Neuronal stem cell (in vitro differentiated cells): ENCODE results near the gene THAP6.

Experiments used
- DNase-seq: peaks from one replicate; pipeline ENCODE4 v3.0.0-alpha.2; 2013; ENCODE audit warnings: low spot score
- H2AFZ ChIP-seq: one replicate; pipeline ENCODE4 v1.6.1; 2013; ENCODE audit warnings: mild to moderate bottlenecking, low read length, inconsistent platforms
- H2AK5ac ChIP-seq: 2 replicates; pipeline ENCODE4 v1.6.1; 2013; ENCODE audit warnings: low read depth, mild to moderate bottlenecking, inconsistent platforms, low read length, moderate library complexity, mixed read lengths
- H2BK120ac ChIP-seq: 2 replicates; pipeline ENCODE4 v1.6.1; 2013; ENCODE audit warnings: low read depth, mild to moderate bottlenecking, inconsistent platforms, low read length, moderate library complexity, mixed read lengths
- H2BK12ac ChIP-seq: one replicate; pipeline ENCODE4 v1.6.1; 2013; ENCODE audit warnings: low read length, inconsistent platforms
- H2BK15ac ChIP-seq: 2 replicates; pipeline ENCODE4 v1.6.1; 2013; ENCODE audit warnings: mild to moderate bottlenecking, low read length, inconsistent platforms, mixed read lengths
- H2BK5ac ChIP-seq: one replicate; pipeline ENCODE4 v1.6.1; 2013; ENCODE audit warnings: inconsistent platforms, mild to moderate bottlenecking, low read length, moderate library complexity
- H3K14ac ChIP-seq: one replicate; pipeline ENCODE4 v1.6.1; 2013; ENCODE audit warnings: low read length, inconsistent platforms
- H3K18ac ChIP-seq: 2 replicates; pipeline ENCODE4 v1.6.1; 2013; ENCODE audit warnings: low read length, inconsistent platforms
- H3K23ac ChIP-seq: 2 replicates; pipeline ENCODE4 v1.6.1; 2013; ENCODE audit warnings: low read depth, mild to moderate bottlenecking, mixed read lengths, low read length, inconsistent platforms; ENCODE audit not compliant: poor library complexity
- H3K27ac ChIP-seq: replicated peaks from 3 replicates; pipeline ENCODE4 v1.5.1; 2013; ENCODE audit warnings: low read length, inconsistent platforms
- H3K27me3 ChIP-seq, 3 experiments: 2 replicates each; pipeline ENCODE4 v1.6.1; 2013; ENCODE audit warnings: low read length in 3 of 3, mild to moderate bottlenecking in 2 of 3, inconsistent platforms in 1 of 3, low read depth in 1 of 3, mixed read lengths in 1 of 3, moderate library complexity in 1 of 3; ENCODE audit not compliant: control insufficient read depth in 3 of 3, insufficient read depth in 3 of 3
- H3K36me3 ChIP-seq, 2 donors: replicated peaks in 1 of 2; 2 replicates each; pipeline ENCODE4 v1.6.1; 2013; ENCODE audit warnings: low read length in 2 of 2; ENCODE audit not compliant: control insufficient read depth in 2 of 2, insufficient read depth in 2 of 2
- H3K4ac ChIP-seq: 2 replicates; pipeline ENCODE4 v1.6.1; 2013; ENCODE audit warnings: inconsistent platforms, mild to moderate bottlenecking, low read length, moderate library complexity
- H3K4me1 ChIP-seq, 2 donors: 1 replicate in 1 of 2; 2 replicates in 1 of 2; pipeline ENCODE4 v1.6.1; 2013; ENCODE audit warnings: low read length in 2 of 2, low read depth in 1 of 2; ENCODE audit not compliant: control insufficient read depth in 2 of 2, insufficient read depth in 1 of 2
- H3K4me2 ChIP-seq: one replicate; pipeline ENCODE4 v1.6.1; 2013; ENCODE audit warnings: mild to moderate bottlenecking, low read length, inconsistent platforms; ENCODE audit not compliant: insufficient read depth, poor library complexity, severe bottlenecking
- H3K4me3 ChIP-seq, 2 donors: 2 replicates each; pipeline ENCODE4 v1.5.1; 2013; ENCODE audit warnings: low read length in 2 of 2, mild to moderate bottlenecking in 2 of 2, inconsistent platforms in 1 of 2, moderate library complexity in 1 of 2
- H3K79me1 ChIP-seq: one replicate; pipeline ENCODE4 v1.6.1; 2013; ENCODE audit warnings: low read depth, mild to moderate bottlenecking, inconsistent platforms, low read length, moderate library complexity
- H3K9ac ChIP-seq: one replicate; pipeline ENCODE4 v1.6.1; 2013; ENCODE audit warnings: mild to moderate bottlenecking, low read depth, low read length, inconsistent platforms; ENCODE audit not compliant: poor library complexity
- H3K9me3 ChIP-seq, 2 donors: replicated peaks in 1 of 2; 2 replicates each; pipeline versions ENCODE3 to v1.6.1; 2013; ENCODE audit warnings: low read length in 2 of 2, mild to moderate bottlenecking in 2 of 2, inconsistent platforms in 1 of 2, low read depth in 1 of 2, mixed read lengths in 1 of 2, moderate library complexity in 1 of 2; ENCODE audit not compliant: control insufficient read depth in 2 of 2, insufficient read depth in 1 of 2
- H4K8ac ChIP-seq: one replicate; pipeline ENCODE4 v1.6.1; 2013; ENCODE audit warnings: low read depth, mild to moderate bottlenecking, inconsistent platforms, low read length, moderate library complexity
- H4K91ac ChIP-seq: one replicate; pipeline ENCODE4 v1.6.1; 2013; ENCODE audit warnings: low read length, low read depth, mild to moderate bottlenecking, inconsistent platforms; ENCODE audit not compliant: poor library complexity
- WGBS, 2 donors: extraction: QIAGEN DNeasy Blood & Tissue Kit; methylation state at CpG; one replicate each; pipeline ENCODE4 v1.1.7; 2013; ENCODE audit warnings: missing lambda C conversion rate in 2 of 2, mixed read lengths in 1 of 2; ENCODE audit not compliant: insufficient read length in 2 of 2, insufficient replicate concordance in 1 of 2; ENCODE audit errors: extremely low coverage in 2 of 2; 5-methylcytosine and 5-hydroxymethylcytosine counted together

The THAP6 gene

DNA sequence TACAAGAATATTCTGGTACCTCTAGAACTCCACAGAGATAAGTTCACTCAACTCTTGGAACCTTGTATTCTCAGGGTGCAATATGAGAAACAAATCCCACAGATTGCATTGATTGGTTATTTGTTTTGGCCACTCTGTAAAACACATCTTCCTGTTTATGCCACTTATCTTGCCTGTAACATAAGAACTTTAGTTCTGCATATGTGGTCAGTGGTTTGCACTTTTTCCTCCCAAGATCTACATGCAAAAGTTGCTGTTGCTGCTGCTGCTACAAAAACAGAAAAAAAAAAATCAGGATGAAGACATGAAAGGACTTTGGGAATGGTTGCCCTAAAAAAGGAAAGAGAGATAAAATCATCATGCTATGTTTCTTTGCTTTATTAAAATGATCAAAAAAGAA is 51.2 kb downstream of the THAP6 start:
- H2BK5ac ChIP-seq: no peak overlapping the region
- H4K91ac ChIP-seq: no peak overlapping the region
- DNase-seq: no peak
- H3K79me1 ChIP-seq: no peaks in the 10 kb centered on the region
- H2BK12ac ChIP-seq: no peak overlapping the region
- H3K4me1 ChIP-seq: peaks cover 0 to 2% of the 10 kb centered on the region in 2 donors
- H3K27ac ChIP-seq: no peak overlapping the region
- H2AK5ac ChIP-seq: no peak overlapping the region
- no peak overlapping the region for H2BK15ac ChIP-seq
- H3K4ac ChIP-seq: no peak overlapping the region
- no peak overlapping the region for H3K18ac ChIP-seq
- H3K9me3 ChIP-seq: peaks cover 4 to 8% of the 10 kb centered on the region in 2 donors
- no peak overlapping the region for H3K4me3 ChIP-seq
- H3K14ac ChIP-seq: no peak overlapping the region
- no peak overlapping the region for H3K9ac ChIP-seq
- no peak overlapping the region for H2BK120ac ChIP-seq
- H3K4me2 ChIP-seq: no peak overlapping the region
- no peak overlapping the region for H3K23ac ChIP-seq
- H3K36me3 ChIP-seq: no peaks in the 10 kb centered on the region
- H4K8ac ChIP-seq: no peak overlapping the region
- H2AFZ ChIP-seq: no peak overlapping the region
- H3K27me3 ChIP-seq: no peaks in the 10 kb centered on the region

DNA sequence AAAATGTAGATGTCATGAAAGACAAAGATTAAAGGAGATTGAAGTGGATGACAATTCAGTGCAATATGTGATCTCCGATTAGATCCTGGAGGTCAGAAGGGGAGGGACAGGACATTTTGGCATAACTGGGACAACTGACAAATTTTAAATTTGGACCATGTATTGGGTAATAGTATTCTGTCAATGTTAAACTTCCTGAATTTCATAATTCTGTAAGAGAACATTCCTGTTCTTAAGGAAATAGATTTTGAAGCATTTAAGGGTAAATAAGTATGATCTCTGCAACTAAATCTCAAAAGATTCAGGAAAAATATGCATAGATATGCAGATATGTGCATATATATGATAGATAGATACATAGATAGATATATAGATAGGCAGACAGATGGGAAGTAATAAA is 52.6 kb downstream of the THAP6 start:
- Histone ChIP-seq H2BK120ac (no peak overlapping the region), H4K91ac (no peak overlapping the region), H2AFZ (no peak overlapping the region), H3K79me1 (no peaks in the 10 kb centered on the region), H3K9me3 (peaks cover 4 to 8% of the 10 kb centered on the region in 2 donors), H3K9ac (no peak overlapping the region), H3K36me3 (no peaks in the 10 kb centered on the region), H3K4me1 (peaks cover 0 to 2% of the 10 kb centered on the region in 2 donors), H3K4ac (no peak overlapping the region), H3K27me3 (peaks cover 0 to 5% (median 0%) of the 10 kb centered on the region in 3 experiments), H3K18ac (no peak overlapping the region), H2BK5ac (no peak overlapping the region), H3K23ac (no peak overlapping the region), H3K27ac (no peak overlapping the region), H3K4me2 (no peak overlapping the region), H3K14ac (no peak overlapping the region), H3K4me3 (no peak overlapping the region), H2AK5ac (no peak overlapping the region), H2BK15ac (no peak overlapping the region), H2BK12ac (no peak overlapping the region), H4K8ac (no peak overlapping the region)
- DNase-seq: no peak
- no CpG with 5 or more reads among the region's 1 CpG for WGBS, 2 donors

DNA sequence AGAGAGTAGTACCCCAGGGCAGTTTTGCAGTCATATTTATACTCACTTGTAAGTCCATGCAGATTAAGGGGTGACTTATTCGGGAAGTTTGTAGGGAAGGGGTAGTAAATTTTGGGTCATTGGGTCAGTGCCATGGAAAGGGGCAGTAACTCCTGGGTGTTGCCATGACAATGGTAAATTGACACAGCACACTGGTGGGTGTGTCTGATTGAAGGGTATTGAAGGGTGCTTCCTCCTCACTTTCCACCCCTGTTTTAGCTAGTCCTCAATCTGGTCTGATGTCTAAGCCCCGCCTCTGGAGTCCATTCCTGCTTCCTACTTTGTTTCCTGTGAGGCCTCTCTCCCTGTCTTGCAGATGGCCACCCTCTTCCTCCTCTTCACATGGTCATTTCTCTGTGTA is 53.5 kb downstream of the THAP6 start:
- Histone ChIP-seq H4K8ac (no peak overlapping the region), H2BK5ac (no peak overlapping the region), H3K27ac (no peak overlapping the region), H3K27me3 (peaks cover 0 to 11% (median 0%) of the 10 kb centered on the region in 3 experiments), H3K36me3 (no peaks in the 10 kb centered on the region), H3K14ac (no peak overlapping the region), H2BK12ac (no peak overlapping the region), H2BK15ac (no peak overlapping the region), H4K91ac (no peak overlapping the region), H3K23ac (no peak overlapping the region), H3K9me3 (peaks cover 4 to 8% of the 10 kb centered on the region in 2 donors), H2BK120ac (no peak overlapping the region), H3K4ac (no peak overlapping the region), H3K18ac (no peak overlapping the region), H3K4me1 (no peaks in the 10 kb centered on the region), H3K79me1 (no peaks in the 10 kb centered on the region), H2AK5ac (no peak overlapping the region), H3K4me3 (no peak overlapping the region), H2AFZ (no peak overlapping the region), H3K4me2 (no peak overlapping the region), H3K9ac (no peak overlapping the region)
- no CpG with 5 or more reads among the region's 2 CpGs for WGBS, 2 donors
- DNase-seq: no peak
